Uterus (tissue), 2 donors: Measurements from ENCODE around the gene GRIPAP1.

Experiments
- POLR2A ChIP-seq, 2 donors: fragments of 450-650 bp; IDR thresholded peaks; one replicate each; pipeline ENCODE4 v1.6.1; 2016; ENCODE audit warnings: antibody characterized with exemption in 2 of 2, mild to moderate bottlenecking in 1 of 2, moderate library complexity in 1 of 2
- TF ChIP-seq, protein P1 (sequence below), 4 experiments: fragments of 200-600 bp in 2 of 4; fragments of 450-650 bp in 2 of 4; sonication (generic) in 2 of 4; IDR thresholded peaks; one replicate each; pipeline ENCODE4 v1.5.1; 2016 to 2019; ENCODE audit warnings: antibody characterized with exemption in 4 of 4, mild to moderate bottlenecking in 2 of 4, moderate library complexity in 1 of 4

DNA sequence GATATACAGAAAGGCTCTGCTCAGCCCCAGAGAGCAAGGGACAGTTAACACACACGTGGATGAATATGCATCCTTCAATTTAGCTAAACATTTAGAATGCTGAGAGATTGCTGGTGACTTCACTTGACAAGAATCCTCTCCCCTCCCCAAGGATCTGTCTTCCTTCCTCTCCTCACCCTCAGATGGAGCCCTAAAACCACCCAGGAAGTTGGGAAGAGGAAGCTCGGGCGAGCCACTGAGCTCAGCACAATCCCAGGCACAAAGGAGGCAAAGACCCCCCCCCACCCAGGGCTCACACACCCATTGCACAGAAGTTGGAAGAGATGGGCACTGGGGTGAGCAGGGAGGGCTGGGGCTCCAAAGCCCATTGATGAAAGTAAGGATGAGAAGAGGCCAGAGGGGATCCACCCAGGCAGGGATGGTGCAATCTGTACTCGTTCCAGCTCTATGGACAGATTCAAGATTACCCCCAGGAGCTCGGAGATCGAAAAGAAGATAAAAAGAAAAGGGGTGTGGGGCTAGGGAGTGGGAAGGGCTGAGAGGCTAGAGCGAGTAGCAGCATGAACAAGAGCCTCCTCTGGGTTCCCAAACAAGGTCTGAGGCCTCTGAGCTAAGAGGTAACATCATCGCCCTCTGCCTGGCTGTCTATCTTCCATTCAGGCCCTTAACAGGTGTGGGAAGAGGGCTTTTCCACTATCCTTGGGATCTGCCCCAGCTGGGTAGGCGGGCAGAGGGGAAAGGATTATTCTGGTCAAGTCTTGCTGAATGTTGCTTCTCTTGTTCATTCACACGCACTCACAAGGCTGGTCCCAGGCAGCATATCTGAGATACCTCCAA lies 39.9 kb upstream of the GRIPAP1 start:
- TF ChIP-seq, protein P1, sequence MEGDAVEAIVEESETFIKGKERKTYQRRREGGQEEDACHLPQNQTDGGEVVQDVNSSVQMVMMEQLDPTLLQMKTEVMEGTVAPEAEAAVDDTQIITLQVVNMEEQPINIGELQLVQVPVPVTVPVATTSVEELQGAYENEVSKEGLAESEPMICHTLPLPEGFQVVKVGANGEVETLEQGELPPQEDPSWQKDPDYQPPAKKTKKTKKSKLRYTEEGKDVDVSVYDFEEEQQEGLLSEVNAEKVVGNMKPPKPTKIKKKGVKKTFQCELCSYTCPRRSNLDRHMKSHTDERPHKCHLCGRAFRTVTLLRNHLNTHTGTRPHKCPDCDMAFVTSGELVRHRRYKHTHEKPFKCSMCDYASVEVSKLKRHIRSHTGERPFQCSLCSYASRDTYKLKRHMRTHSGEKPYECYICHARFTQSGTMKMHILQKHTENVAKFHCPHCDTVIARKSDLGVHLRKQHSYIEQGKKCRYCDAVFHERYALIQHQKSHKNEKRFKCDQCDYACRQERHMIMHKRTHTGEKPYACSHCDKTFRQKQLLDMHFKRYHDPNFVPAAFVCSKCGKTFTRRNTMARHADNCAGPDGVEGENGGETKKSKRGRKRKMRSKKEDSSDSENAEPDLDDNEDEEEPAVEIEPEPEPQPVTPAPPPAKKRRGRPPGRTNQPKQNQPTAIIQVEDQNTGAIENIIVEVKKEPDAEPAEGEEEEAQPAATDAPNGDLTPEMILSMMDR (IDR thresholded peaks at IDR 0.05), result no peak
- no peak for TF ChIP-seq POLR2A (IDR thresholded peaks at IDR 0.05)
